HFF-Myc (cell line): ENCODE results near the gene LMO1.

ENCODE experiments used
- DNase-seq: peaks from one replicate; pipeline ENCODE4 v3.0.0-alpha.2; 2011; ENCODE audit warnings: low read depth; ENCODE audit errors: extremely low read depth
- H3K4me3 ChIP-seq: replicated peaks from 2 replicates; pipeline ENCODE4 v1.5.1; 2011; ENCODE audit warnings: low read depth, mild to moderate bottlenecking, control low read depth, low read length
- CTCF ChIP-seq: IDR thresholded peaks from 2 replicates; pipeline ENCODE4 v1.5.1; 2012; ENCODE audit warnings: mild to moderate bottlenecking, low read depth, low read length, control low read depth; ENCODE audit errors: missing control alignments

Gene LMO1

GRCh38 chr11:8288166-8288772 lies 24.6 kb upstream of the LMO1 start:
- no peak for DNase-seq
- no peak overlapping the region for H3K4me3 ChIP-seq
- TF ChIP-seq CTCF = no peak

DNA sequence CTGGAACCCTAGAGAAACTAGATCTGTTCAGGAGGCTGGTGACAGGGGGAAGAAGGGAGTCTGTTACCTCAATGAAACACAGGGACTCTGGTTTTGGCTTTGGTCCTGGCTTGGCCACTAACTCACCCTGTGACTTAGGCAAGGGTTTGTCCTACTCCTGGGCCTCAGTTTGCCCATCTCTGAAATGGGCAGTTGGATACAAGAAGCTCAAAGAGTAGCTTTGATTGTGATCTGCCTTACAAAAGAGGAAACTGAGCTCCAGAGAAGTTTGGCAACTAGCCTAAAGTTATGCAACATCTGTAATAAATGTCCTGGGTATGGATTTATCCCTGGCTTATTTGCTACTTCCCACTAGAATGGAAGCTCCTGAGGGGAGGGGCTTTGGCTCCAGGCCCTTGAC lies 24.0 kb upstream of the LMO1 start:
- H3K4me3 ChIP-seq = no peak overlapping the region
- no peak for TF ChIP-seq CTCF
- DNase-seq = no peak

DNA sequence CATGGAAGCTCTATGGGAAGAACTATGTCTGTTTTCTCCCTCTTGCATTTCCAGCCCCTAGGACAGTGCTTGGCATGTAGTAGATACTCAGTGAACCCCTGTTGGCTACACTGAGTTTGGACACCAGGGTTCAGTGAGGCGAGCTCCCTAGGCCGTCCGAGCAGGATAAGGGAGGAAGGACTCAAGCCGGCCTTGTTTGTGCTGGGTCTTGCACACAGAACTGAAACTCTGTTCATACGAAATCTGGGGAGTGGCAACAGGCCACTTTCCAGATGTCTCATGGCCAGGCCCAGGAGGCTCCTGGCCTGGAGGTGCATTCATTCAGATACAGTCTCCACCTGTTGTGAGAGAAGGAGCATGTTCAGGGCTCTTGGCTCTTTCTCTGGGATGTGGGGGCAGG lies 23.6 kb upstream of the LMO1 start:
- no peak for DNase-seq
- H3K4me3 ChIP-seq = no peak overlapping the region
- no peak for TF ChIP-seq CTCF

DNA sequence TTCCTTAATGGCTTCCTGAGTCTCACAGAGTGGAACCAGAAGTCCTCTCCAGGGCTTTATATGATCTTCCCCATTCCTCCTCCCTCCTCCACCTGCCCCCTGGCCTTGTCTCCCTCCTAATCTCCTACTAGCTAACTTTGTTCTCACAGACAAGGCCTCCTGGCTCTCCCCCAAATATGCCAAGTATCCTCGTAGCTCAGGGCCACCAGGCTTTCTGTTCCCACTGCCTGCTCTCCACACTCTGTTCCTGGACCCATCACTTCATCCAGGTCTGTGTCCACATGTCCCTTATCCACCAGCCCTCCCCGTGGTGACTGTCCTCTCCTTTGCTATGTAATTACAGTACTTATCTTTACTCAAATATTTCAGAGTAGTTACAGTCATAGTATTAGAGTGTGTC lies 23.2 kb upstream of the LMO1 start:
- TF ChIP-seq CTCF = no peak
- no peak for DNase-seq
- no peak overlapping the region for H3K4me3 ChIP-seq

DNA sequence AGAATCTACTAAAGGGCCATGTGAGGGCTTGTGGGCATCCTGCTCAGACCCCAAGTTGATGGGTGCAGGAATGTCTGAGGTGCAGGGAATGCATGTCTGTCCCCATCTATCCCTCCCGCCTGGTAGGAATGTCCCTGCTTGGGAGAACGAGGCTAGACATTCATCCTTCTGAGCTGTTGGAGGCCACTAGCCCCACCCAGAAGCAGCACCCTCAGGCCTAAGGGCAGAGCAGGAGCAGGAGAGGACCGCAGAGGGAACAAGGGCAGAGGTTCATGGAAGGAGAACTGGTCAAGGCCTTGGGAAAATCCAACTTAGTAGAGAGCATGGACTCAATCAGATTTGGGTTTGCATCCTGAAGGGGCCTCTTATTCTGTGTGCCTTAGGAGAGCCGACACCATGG lies 22.1 kb upstream of the LMO1 start:
- DNase-seq = no peak
- TF ChIP-seq CTCF = no peak
- no peak overlapping the region for H3K4me3 ChIP-seq

- H3K4me3 ChIP-seq = no peak overlapping the region
- DNase-seq = no peak
- TF ChIP-seq CTCF = no peak
These were observed 21.6 kb upstream of the LMO1 start for GRCh38 chr11:8285228-8285627.
